Measurements from ENCODE around the gene C8G.

The C8G gene

DNA sequence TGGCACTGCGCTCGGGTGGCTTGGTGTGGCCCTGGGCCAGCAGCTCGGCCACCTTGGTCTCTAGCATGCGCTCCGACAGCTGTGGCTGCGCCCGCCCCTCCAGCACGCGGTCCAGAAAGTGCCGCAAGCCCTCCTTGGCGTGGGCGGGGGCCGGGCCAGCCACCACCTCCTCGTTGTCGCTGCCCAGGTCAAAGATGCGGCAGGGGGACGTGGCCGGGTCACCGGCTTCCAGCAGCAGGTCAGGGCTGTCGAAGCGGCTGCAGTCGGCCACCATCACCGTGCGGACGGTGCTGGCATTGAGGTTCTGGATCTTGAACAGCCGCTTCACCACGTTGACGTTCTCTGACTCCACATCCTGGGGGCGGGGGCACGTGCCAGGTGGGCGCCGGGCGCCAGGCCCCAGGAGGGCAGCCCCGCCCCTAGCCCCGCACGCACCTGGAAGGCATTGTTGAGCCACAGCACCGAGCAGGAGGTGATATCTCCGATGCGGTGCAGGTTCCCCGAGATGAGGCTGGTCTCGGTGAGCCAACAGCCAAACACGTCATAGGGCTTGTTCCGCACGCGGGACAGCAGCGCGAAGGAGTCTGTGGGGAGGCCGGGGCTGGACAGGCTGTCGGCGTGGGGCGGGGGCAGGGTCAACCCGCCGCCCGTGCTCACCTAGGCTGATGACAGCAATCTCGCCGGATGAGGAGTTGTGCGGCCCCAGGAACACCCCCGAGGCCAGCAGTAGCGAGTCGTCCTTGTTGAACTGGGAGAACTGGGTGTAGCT is 2.7 kb upstream of the C8G start:
- no peak for DNase-seq

DNA sequence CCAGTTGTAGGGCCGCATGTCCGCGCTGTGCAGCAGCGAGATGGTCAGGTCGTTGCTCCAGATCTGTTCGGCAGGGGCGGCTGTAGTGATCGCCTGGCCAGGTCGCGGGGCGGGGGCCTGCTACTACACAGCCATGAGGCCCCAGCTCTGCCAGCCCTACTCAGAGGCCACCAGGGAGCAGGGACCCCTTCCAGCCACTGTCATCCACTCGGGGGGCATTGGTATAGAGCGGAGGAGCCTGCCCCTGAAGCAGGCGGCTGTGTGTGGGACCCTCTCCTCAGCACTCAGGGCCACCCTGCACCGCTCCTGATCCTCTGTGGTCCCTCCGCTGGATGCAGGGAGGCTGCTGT is 2.2 kb upstream of the C8G start:
- no peak for DNase-seq

DNA sequence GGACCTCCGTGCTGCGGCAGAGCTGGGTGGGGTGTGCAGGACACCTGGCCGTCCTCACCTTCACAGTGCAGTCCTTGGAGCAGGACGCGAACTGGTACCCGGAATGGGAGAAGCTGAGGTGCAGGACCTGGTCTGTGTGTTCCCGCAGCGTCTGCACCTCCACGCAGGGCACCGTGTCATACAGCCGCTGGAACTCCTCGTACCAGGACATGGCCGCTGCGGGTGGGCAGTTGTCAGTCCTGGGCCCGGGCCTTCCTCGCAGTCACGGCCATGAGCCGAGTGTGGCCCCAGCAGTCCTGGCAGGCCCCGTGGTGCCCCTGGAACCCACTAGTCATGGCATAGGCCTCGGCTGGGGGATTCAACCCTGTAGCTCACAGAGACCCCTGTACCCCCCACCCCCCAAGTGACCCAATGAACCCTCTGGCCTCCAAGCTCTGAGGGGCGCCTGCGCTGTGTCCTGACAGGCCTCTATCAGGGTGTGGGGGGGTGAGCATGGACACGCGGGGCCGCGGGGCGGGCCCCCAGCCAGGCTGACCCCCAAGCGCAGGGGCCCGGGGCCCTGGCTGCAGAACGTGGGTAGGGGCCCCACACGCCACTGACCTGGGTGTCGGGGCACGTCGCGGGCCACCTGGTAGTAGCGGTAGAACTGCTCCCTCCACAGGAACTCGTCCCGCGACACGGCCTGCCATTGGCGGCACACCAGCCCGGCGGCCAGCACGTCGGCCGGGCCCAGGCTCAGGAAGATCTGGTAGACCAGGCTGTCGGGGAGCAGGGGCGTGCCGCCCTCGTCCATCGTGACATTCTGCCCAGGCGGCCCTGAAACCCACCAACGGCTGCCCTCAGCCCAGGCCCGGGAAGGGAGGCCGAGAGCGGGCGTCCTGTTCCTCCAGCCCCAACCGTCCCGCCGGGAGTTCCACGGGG is 1.5 kb upstream of the C8G start:
- DNase-seq: peak; percentile 39

- peak; percentile 61 for DNase-seq
These were observed 878 bp upstream of the C8G start for GRCh38 chr9:136944212-136944518.

DNA sequence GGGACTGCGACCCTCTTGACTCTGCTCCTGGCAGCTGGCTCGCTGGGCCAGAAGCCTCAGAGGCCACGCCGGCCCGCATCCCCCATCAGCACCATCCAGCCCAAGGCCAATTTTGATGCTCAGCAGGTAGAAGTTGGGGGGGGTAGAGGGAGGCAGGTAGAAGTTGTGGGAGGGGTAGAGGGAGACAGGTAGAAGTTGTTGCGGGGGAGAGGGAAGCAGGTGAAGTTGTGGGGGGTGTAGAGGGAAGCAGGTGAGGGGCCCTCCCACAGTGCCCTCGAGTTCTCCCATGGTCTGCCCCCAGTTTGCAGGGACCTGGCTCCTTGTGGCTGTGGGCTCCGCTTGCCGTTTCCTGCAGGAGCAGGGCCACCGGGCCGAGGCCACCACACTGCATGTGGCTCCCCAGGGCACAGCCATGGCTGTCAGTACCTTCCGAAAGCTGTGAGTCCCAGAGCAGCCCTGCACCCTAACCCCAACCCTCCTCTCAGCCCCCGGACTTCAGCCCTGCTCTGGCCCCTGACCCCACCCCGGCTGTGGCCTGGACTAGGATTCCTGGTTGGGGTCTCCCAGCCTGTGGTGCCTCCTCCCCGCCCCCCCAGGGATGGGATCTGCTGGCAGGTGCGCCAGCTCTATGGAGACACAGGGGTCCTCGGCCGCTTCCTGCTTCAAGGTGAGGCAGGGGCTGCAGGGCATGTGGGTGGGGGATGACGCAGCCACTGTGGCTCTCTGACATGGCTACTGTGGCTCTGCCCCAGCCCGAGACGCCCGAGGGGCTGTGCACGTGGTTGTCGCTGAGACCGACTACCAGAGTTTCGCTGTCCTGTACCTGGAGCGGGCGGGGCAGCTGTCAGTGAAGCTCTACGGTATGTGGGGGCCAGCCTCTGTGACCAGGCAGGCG is 537 bp downstream of the C8G start:
- DNase-seq: no peak

- no peak for DNase-seq
These were observed 1.4 kb downstream of the C8G start for GRCh38 chr9:136946228-136947027.

DNA sequence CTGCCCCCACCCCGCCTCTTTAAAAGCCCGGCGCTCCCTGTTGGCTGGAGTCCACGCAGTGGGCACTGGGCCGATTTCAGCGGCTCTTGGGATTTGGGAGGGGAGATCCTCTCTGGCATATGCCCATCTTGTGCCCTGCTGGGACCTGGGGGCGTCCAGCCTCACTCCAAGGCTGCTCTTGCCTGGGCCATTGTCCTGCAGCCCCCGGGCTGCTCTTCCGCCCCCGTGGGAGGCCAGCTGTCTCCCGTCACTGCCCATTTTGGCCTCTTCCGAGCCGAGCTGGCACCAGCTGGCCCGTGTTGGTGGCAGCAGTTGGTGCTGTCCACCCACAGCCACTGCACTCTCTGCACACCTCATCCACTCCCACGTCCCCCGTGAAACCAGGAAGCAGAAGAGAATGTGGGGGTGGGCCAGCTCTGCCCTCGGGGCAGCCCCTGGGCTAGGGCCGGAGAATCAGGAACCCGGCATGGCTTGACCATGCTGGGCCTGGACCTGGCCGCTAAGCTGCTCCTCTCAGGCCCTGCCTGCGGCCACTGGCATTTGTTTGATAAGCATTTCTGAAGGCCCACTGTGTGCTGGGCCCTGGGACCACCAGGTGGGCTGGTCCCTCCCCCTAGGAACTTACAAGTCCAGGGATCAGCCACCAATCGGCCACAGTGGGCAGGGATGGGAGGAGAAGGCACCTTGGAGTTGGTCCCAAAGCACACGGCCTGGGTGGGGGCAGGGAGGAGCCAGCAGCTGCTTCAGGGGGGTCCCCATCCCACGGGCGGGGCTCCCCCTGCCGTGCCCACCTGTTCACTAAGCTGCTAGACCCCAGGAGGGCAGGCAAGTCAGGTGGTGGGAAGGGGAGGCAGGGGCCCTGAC is 2.2 kb downstream of the C8G start:
- DNase-seq: no peak

DNA sequence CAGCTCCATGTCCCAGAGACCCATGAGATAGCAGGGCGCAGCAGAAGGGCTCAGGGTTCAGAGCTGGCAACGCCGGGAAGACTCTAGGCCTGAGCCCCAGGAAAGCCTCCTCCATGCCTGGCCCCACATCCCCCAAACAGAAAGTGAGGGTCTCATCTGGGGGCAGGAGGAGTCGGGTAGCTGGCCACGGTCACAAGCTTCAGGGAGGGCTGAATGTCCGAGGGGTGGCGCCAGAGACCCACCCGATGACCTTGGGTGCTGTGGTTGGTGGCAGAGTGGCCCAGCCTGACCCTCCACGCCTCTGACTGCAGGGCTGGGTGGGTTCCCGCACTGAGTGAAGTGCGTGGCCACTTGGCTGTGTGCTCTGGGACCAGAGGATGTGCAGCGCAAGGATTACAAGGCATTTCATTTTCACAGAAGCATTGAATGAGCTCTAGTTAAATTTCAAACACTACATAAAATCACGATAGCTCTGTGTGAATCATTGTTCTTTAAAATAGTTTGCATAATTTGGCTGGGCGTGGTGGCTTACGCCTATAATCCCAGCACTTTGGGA is 3.0 kb downstream of the C8G start:
- DNase-seq: peak; percentile 60

DNA sequence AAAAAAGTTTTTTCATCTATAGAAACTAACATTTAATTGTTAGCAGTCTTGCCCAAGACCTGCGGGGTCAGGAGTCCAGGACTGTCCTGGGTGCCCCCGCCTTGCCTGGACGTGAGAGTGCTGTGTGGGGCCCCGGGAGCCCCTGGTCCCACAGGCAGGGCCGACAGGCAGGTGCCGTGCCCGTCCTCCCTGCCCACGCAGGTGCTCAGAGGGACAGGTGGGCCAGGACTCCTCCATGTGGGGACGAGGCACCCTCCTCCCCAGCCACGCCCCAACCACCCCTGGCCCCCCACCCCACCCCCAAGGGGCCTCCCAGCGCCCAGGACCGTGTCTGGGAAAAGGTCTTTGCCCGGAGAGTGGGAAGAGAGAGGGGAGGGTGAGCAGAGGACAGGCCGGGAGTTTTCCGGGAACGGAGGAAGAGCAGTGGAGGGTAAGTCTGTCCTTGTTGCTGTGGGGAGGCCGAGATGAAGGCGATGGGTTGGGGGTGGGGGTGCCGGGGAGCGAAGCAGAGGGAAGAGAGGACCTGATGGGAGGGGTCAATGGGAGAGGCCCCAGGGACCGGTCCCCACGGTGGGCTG is 4.3 kb downstream of the C8G start:
- DNase-seq: no peak

GRCh38 chr9:136949817-136950655 is 5.0 kb downstream of the C8G start:
- peak; percentile 89 for DNase-seq

GRCh38 chr9:136950656-136951276 is 5.7 kb downstream of the C8G start:
- DNase-seq: no peak

GRCh38 chr9:136951541-136952320 is 6.7 kb downstream of the C8G start, which contains the start of gene LCN12:
Gene LCN12, plus strand, starts transcription at chr9:136952273. Its CDS starts 55 bp downstream, at chr9:136952328.
- DNase-seq: no peak

DNA sequence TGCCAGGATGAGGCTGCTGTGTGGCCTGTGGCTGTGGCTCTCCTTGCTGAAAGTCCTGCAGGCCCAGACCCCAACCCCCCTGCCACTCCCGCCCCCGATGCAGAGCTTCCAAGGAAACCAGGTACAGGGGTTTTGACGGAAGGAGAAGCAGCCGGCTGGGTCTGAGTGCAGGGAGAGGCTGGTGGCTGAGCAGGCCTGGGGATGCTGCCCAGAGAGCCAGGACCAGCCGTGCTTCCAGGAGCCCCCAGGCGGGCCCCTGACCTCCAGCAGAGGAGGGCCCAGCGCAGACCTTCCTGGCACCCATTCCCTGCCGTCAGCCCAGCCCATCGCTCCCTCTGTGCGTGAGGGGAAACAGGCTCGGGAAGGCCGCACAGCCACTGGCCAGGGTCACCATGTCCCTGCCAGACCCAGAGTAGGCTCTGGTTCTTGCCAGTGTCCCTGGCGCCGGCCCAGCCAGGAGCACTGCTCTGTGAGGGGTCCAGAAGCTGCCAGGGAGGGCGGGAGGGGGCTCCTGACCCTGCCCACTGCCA is 7.3 kb downstream of the C8G start:
- no peak for DNase-seq

DNA sequence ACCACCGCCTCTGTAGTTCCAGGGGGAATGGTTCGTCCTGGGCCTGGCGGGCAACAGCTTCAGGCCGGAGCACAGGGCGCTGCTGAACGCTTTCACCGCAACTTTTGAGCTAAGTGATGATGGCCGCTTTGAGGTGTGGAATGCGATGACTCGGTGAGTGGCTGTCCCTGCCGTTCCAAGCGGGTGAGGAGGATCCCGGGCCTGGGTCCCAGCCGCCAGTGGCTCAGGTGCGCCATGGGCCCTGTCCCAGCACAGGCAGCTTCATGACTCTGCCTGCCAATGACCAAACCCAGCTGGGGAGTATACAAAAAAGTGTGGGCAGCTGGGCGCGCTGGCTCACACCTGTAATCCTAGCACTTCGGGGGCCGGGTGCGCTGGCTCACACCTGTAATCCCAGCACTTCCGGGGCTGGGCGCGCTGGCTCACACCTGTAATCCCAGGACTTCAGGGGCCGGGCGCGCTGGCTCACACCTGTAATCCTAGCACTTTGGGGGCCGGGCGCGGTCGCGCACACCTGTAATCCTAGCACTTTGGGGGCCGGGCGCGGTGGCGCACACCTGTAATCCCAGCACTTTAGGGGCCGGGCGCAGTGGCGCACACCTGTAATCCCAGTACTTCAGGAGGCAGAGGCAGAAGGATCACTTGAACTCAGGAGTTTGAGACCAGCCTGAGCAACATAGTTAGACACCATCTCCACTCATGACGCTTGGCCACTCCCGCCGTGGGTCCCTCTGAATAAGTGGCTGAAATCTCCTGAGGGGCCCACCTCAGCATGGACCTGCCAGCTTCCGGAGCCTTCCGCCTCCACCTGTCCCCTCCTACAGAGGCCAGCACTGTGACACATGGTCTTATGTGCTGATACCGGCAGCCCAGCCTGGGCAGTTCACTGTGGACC is 8.1 kb downstream of the C8G start:
- DNase-seq: no peak

DNA sequence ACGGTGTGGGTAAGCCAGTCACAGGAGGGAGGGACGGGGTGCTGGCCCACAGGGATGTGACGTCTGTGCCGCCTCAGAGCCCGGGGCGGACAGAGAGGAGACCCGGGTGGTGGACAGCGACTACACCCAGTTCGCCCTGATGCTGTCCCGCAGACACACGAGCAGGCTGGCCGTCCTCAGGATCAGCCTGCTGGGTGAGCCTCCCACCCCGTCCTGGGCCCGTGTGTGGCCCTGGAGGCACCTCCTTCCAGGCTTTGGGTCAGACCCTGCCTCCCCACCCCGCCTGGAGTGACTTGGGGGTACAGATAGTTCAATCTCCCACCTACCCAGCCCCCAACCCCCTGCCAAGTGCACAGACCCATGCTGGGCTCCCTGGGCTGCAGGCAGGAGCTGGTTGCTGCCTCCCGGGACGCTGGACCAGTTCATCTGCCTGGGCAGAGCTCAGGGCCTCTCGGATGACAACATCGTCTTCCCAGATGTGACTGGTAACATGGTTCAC is 8.8 kb downstream of the C8G start:
- DNase-seq: no peak

DNA sequence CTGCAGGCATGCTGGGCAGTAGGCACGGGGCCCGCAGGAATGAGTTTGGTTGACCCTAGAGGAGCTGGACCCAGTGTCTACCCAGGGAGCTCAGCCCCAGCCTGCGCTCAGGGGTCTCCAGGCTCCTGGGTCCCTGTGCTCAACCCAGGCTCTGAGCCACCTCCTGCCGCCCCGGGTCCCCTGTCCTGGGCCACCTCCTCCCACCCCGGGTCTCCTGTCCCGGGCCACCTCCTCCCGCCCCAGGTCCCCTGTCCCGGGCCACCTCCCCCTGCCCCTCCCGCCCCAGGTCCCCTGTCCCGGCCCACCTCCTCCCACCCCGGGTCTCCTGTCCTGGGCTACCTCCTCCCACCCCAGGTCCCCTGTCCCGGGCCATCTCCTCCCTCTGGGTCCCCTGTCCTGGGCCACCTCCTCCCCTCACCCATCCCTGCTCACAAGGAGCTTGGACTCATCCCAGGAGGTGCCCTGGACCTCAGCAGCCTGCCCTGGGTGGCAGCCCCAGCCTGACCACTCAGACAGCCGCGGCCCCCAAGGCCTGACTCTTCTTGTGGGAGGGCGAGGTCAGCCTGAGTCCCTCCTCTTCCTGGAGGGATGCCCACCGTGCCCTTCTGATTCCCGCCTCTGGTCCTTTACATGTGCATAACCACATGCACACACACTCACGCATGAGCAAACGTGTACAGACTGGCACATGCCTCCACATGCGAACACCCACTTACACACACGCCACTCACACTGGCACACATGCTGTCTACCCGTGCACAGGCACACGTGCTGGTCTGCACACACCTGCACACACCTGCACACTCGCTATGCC is 9.4 kb downstream of the C8G start:
- DNase-seq: no peak
